RKO (cell line): ENCODE data around the gene LRMDA.

Experiments
- DNase-seq: peaks from one replicate; pipeline ENCODE4 v3.0.0-alpha.2; 2016; ENCODE audit warnings: low spot score

Gene LRMDA

GRCh38 chr10:75402486-75403143 lies 28.8 kb upstream of the LRMDA start:
- DNase-seq = peak; percentile 68

GRCh38 chr10:75403144-75403938 lies 28.1 kb upstream of the LRMDA start:
- peak; percentile 70 for DNase-seq

GRCh38 chr10:75403939-75404814 lies 27.2 kb upstream of the LRMDA start:
- peak; percentile 63 for DNase-seq

GRCh38 chr10:75404815-75405597 lies 26.4 kb upstream of the LRMDA start:
- peak; percentile 53 for DNase-seq

- no peak for DNase-seq
Measured at GRCh38 chr10:75405598-75406461, 25.6 kb upstream of the LRMDA start.

- DNase-seq = no peak
Measured at GRCh38 chr10:75406462-75407223, 24.8 kb upstream of the LRMDA start.

- no peak for DNase-seq
Measured at GRCh38 chr10:75407224-75407712, 24.2 kb upstream of the LRMDA start.

- DNase-seq = no peak
Measured at GRCh38 chr10:75407713-75408508, 23.5 kb upstream of the LRMDA start.

GRCh38 chr10:75408509-75408875 lies 22.9 kb upstream of the LRMDA start:
- DNase-seq = no peak

- DNase-seq = peak; percentile 63
Measured at GRCh38 chr10:75408911-75409885, 22.2 kb upstream of the LRMDA start.

- no peak for DNase-seq
Measured at GRCh38 chr10:75410132-75411005, 21.1 kb upstream of the LRMDA start.

- DNase-seq = no peak
Measured at GRCh38 chr10:75414527-75414926, 16.9 kb upstream of the LRMDA start.

GRCh38 chr10:75417522-75417927 lies 13.9 kb upstream of the LRMDA start:
- DNase-seq = no peak

GRCh38 chr10:75418293-75418692 lies 13.1 kb upstream of the LRMDA start:
- DNase-seq = no peak

GRCh38 chr10:75418712-75419111 lies 12.7 kb upstream of the LRMDA start:
- no peak for DNase-seq

GRCh38 chr10:75422913-75423312 lies 8.5 kb upstream of the LRMDA start:
- no peak for DNase-seq

GRCh38 chr10:75424571-75424970 lies 6.9 kb upstream of the LRMDA start:
- no peak for DNase-seq
